Fibroblast of peridontal ligament (primary cell): Measurements from ENCODE around the gene CEACAM19.
"Not testable (repeated sequence)": the region's sequence is repeated elsewhere in the genome, so short reads cannot be mapped to it uniquely, and the experiment has no call there.

Experiments used
- DNase-seq: peaks from one replicate; pipeline ENCODE4 v3.0.0-alpha.2; 2010; ENCODE audit errors: extremely low read depth

CEACAM19 gene, protein sequence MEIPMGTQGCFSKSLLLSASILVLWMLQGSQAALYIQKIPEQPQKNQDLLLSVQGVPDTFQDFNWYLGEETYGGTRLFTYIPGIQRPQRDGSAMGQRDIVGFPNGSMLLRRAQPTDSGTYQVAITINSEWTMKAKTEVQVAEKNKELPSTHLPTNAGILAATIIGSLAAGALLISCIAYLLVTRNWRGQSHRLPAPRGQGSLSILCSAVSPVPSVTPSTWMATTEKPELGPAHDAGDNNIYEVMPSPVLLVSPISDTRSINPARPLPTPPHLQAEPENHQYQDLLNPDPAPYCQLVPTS

GRCh38 chr19:44671400-44671799, at the start of gene CEACAM19:
Gene CEACAM19 (plus strand): TSS chr19:44671482. CDS start chr19:44671932, 450 bp downstream.
- DNase-seq, result no peak

DNA sequence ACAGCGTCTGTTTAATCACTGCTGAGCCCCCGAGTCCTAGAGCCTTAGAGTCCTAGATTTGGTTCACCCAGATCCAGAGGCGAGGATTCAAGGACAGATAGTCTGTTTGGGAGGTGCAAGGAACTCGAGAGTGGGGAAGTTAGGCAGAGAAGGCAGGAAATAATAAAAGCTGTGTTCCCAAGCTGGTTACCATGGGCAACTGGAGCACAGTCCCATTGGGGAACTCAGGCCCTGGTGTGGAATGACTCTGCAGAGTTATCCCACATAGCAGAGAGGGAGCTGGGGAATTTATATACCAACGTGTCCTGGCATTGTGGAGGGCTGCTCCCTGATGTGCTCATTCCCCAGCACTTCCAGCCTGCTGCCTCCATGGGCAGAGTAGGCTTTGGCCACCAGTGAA, 48.2 kb upstream of the CEACAM19 start:
- peak; percentile 58 for DNase-seq

DNA sequence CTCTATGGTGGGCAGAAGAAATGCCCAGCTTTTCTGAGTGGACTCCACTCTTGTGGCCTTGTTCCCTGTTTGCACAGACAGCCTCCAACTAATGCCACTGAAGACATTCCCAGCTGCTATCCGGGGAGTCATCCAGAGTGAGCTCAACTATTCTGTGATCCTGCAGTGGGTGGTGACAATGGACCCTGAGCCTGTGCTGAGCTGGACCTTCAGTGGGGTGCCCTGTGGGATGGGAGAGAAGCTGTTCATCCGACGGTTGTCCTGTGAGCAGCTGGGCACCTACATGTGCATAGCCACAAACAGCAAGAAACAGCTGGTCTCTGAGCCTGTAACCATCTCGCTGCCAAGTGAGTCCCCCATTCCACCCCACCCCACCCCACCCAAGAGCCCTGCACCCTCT, 47.7 kb upstream of the CEACAM19 start:
- no peak for DNase-seq

DNA sequence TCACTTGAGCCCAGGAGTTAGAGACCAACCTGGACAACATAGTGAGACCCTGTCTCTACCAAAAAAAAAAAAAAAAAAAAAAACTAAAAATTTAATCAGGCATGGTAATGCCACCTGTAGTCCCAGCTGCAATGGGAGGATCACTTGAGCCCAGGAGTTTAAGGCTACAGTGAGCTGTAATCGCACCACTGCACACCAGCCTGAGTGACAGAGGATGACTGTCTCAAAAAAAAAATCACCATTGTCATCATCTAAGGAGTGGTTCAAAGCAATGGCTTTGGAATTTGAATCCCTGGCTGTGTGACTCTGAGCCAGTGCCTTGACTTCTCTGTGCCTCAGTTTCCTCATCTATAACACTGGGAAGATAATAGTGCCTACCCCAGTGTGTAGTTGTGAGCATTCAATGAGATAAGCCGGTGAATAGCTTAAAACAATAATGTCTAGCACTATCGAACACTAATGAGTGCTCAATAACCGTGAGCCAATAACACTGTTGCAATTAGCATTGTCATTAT, 46.4 kb upstream of the CEACAM19 start:
- no peak for DNase-seq

DNA sequence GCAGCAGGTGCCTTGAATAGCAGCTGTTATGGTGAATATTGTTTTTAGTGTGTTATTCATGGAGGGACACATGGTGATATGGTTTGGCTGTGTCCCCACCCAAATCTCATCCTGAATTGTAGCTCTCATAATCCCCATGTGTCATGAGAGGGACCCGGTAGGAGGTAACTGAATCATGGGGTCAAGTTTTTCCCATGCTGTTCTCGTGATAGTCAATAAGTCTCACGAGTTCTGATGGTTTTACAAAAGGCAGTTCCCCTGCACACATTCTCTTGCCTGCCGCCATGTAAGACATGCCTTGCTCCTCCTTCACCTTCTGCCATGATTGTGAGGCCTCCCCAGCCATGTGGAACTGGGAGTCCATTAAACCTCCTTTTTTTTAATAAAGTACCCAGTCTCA, 45.6 kb upstream of the CEACAM19 start:
- DNase-seq, result not testable (repeated sequence)

DNA sequence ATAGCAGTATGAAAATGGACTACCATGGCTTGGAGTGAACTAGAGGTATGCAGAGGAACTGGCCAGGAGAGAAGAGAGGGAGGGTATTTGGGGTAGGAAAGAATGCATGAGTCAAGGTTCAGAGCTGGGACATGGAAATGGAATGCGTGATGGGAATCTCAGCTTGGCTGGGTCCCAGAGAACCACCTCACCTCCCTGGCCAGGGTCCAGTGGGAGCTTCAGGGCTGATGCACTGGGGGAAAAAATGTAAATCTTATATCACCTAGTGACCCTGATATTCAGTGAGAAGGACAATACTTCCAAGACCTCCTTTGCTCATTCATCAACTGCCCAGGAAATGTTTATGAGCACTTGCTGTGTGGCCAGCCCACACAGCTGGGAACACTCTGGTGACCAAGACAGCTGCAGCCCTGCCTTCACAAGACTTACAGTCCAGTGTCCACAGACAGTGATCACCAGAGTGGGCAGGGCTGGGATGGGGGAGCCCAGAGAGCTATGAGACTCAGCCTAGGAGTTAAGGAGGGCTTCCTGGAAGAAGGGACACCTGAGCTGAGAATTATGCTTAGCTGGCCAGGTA, 45.1 kb upstream of the CEACAM19 start:
- DNase-seq, result peak; percentile 90

DNA sequence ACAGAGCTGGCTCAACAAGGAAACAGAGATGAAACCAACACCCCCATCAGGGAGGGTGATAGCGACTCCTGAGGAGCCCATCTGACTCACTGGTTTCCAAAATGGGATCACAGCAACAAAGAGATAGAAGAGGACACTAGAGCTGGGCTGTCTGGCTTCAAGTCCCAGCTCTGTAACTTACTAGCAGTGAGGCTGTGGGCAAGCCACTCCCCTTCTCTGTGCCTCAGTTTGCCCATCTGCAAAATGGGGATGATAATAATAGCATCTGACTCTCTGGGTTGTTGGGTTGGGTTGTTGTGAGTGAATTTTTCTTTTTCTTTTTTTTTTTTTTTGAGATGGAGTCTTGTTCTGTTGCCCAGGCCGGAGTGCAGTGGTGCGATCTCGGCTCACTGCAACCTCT, 43.7 kb upstream of the CEACAM19 start:
- DNase-seq, result no peak

DNA sequence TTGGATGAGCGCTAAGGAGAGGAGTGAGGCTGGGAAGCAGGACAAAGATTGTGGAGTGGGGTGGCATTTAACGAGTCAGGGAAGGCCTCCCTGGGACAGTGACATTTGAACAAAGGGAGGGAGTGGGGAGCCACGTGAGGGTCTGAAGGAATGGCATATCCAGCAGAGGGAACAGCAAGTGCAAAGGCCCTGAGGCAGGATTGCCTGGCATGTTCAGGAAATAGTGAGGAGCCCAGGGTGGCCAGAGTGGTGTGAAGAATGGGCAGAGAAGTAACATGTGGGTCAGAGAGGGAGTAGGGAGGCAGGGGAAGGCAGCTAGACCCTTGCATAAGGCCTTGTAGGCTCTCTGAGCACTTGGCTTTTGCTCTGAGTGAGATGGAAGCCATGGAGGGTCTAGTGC, 42.5 kb upstream of the CEACAM19 start:
- no peak for DNase-seq

DNA sequence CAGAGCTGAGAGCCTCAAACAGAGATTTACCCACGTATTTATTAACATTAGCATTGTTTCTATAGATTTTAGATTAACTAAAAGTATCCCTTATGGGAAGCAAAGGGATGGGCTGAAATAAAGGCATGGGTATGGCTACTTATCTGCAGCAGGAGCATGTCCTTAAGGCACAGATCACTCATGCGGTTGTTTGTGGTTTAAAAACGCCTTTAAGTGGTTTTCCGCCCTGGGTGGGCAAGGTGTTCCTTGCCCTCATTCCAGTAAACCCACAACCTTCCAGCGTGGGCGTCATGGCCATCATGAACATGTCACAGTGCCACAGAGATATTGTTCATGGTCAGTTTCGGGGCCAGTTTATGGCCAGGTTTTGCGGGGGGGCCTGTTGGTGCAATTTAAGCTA, 39.7 kb upstream of the CEACAM19 start:
- not testable (repeated sequence) for DNase-seq

DNA sequence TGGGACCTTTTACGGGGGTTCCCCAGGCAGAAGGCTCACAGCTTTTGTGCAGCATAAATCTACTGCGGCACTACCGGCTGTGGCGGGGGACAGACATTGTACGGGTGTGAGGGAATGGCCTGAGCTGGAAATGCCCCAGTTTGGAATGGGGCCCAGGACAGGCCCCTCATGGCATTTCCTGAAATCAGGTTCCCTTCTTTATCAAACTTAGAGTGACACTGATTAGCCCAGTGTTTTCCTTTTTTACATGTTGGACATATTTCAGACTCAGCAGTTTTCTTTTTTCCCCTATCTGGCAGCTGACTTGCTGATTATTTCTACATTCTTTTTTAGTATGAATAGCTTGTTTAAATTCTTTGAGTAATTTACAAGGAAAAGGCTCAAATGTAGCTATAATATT, 37.2 kb upstream of the CEACAM19 start:
- DNase-seq, result peak; percentile 18

- DNase-seq, result no peak
These were observed 36.5 kb upstream of the CEACAM19 start for GRCh38 chr19:44634785-44635184.

DNA sequence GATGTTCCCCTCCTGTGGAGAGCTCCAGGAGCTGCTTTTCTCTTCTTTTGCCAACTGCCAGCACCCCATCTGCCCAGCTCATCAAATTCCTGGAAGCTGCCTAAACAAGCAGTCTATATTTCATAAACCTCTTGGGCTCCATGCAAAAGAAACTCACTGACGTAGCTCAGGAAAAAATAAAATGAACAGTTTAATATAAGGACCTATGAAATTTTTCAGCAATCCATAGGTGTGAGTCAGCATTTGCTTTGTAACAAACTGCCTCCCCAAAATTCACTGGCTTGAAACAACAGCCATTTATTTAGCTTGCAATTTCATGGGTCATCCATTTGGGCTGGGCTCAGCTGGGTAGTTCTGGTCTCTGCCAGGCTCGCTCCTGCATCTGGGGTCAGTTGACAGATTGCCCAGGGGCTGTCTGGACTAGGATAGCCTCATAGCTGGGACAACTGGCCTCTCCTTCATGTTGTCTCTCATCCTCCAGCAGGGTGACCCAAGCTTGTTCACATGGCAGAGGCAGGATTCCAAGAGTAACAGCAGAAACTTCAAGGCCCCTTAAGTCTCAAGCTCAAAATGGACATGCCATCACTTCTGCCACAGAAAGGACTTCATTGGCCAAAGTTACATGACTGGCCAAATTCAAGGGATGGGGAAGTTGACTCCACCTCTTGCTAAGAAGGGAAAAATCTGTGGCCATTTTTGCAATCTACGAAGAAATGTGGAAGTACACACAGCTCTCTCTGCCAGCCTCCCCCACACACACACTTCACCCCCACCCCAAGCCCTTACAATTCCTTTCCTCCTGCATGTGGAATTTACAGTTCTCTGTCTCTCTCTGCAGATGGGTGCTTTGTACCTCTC, 35.5 kb upstream of the CEACAM19 start:
- peak; percentile 67 for DNase-seq

- DNase-seq, result no peak
These were observed 34.6 kb upstream of the CEACAM19 start for GRCh38 chr19:44636439-44637389.

- no peak for DNase-seq
These were observed 33.9 kb upstream of the CEACAM19 start for GRCh38 chr19:44637390-44637764.

DNA sequence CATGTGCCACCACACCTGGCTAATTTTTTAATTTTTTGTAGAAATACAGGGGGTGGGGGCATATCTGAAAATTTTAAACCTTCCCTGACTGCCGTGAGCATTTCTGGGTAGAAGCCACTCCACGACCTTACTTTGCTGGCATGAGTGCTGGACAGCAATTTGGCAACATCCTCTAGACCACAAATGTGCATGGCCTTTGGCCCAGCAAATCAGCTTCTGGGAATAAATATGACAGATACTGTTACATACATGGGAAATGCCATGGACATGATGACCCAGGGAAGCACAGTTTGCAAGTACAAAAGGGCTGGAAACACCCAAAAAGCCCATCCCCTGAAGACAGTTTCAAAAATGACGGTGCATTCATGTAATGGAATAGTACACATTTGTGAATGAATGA, 30.8 kb upstream of the CEACAM19 start:
- DNase-seq, result peak; percentile 78

GRCh38 chr19:44641501-44642265, 29.6 kb upstream of the CEACAM19 start:
- DNase-seq, result no peak

GRCh38 chr19:44642377-44642776, 28.9 kb upstream of the CEACAM19 start:
- no peak for DNase-seq

GRCh38 chr19:44643605-44644401, 27.5 kb upstream of the CEACAM19 start, which contains the start of gene PVR:
Gene PVR (plus strand): TSS chr19:44643910. CDS start chr19:44644097, 187 bp downstream.
- DNase-seq, result peak; percentile 53

- no peak for DNase-seq
These were observed 26.8 kb upstream of the CEACAM19 start for GRCh38 chr19:44644402-44645016.
